NK-92 treated with Interleukin-12 subunit alpha and Interleukin-12 subunit beta, amount 100 ng/mL, for 24 hours (cell line): Measurements from ENCODE around the gene CERS1.
"Not testable (repeated sequence)": the region's sequence is repeated elsewhere in the genome, so short reads cannot be mapped to it uniquely, and the experiment has no call there.

ENCODE experiments used
- DNase-seq: peaks from one replicate; lab custom pipeline; 2025; lab: John Stamatoyannopoulos, UW

CERS1 gene

GRCh38 chr19:18919086-18919899, 23.3 kb upstream of the CERS1 start, which contains the start of the genes COPE and DDX49:
COPE (minus strand) TSS chr19:18919387; CDS start chr19:18919348, 39 bp downstream.
DDX49 (plus strand) TSS chr19:18919715; CDS start chr19:18919742, 27 bp downstream.
- DNase-seq: peak; percentile 96

- DNase-seq: not testable (repeated sequence)
Measured at GRCh38 chr19:18917593-18917992, 21.6 kb upstream of the CERS1 start.

- DNase-seq: no peak
Measured at GRCh38 chr19:18915639-18916038, 19.7 kb upstream of the CERS1 start.

- DNase-seq: no peak
Measured at GRCh38 chr19:18913466-18913865, 17.5 kb upstream of the CERS1 start.

GRCh38 chr19:18912933-18913332, 17.0 kb upstream of the CERS1 start:
- no peak for DNase-seq

GRCh38 chr19:18910801-18911436, 15.0 kb upstream of the CERS1 start:
- no peak for DNase-seq

- no peak for DNase-seq
Measured at GRCh38 chr19:18910010-18910409, 14.1 kb upstream of the CERS1 start.

- DNase-seq: no peak
Measured at GRCh38 chr19:18908917-18909619, 13.1 kb upstream of the CERS1 start.

- DNase-seq: no peak
Measured at GRCh38 chr19:18906605-18907519, 10.9 kb upstream of the CERS1 start.

GRCh38 chr19:18905513-18906236, 9.7 kb upstream of the CERS1 start:
- no peak for DNase-seq

- DNase-seq: no peak
Measured at GRCh38 chr19:18905058-18905456, 9.1 kb upstream of the CERS1 start.

GRCh38 chr19:18904334-18905057, 8.5 kb upstream of the CERS1 start:
- no peak for DNase-seq

- DNase-seq: no peak
Measured at GRCh38 chr19:18903156-18904037, 7.4 kb upstream of the CERS1 start.

- not testable (repeated sequence) for DNase-seq
Measured at GRCh38 chr19:18902519-18902918, 6.6 kb upstream of the CERS1 start.

GRCh38 chr19:18901491-18901890, 5.5 kb upstream of the CERS1 start:
- no peak for DNase-seq

GRCh38 chr19:18900700-18901481, 4.9 kb upstream of the CERS1 start:
- DNase-seq: no peak

GRCh38 chr19:18899624-18900560, 3.9 kb upstream of the CERS1 start:
- DNase-seq: no peak
